Measurements from ENCODE around the gene ACTL9.
"Not testable (repeated sequence)": the region's sequence is repeated elsewhere in the genome, so short reads cannot be mapped to it uniquely, and the experiment has no call there.

The ACTL9 gene

DNA sequence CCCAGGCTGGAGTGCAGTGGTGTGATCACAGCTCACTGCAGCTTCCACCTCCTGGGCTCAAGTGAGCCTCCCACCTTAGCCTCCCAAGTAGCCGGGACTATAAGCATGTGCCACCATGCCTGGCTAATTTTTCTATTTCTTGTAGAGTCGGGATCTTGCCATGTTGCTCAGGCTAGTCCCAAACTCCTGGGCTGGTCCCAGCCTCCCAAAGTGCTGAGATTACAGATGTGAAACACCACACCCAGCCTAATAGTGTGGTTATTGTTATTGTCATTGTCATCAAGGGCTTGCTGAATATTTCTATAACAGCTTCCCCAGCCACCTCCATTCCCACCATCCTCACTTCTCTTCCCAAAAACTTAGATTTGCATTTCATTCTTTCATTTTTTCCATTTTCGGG, 25.7 kb upstream of the ACTL9 start:
- no peak overlapping the region for H3K9ac ChIP-seq
- H3K27ac ChIP-seq = no peak overlapping the region
- H3K4me3 ChIP-seq (ENCODE audit: low read depth, low read length) = no peak overlapping the region
- H3K27me3 ChIP-seq (ENCODE audit: control insufficient read depth, insufficient read depth, low read length) = no peaks in the 10 kb centered on the region
- no peaks in the 10 kb centered on the region for H3K79me2 ChIP-seq
- H3K4me2 ChIP-seq (ENCODE audit: low read length) = no peak overlapping the region
- no peak for TF ChIP-seq CTCF (IDR thresholded peaks at IDR 0.05)
- no peaks in the 10 kb centered on the region for H3K36me3 ChIP-seq (ENCODE audit: control insufficient read depth, insufficient read depth, low read length)
- no peaks in the 10 kb centered on the region for H3K4me1 ChIP-seq
- H2AFZ ChIP-seq = no peak overlapping the region
- no peaks in the 10 kb centered on the region for H3K9me3 ChIP-seq (ENCODE audit: control insufficient read depth, low read length)

DNA sequence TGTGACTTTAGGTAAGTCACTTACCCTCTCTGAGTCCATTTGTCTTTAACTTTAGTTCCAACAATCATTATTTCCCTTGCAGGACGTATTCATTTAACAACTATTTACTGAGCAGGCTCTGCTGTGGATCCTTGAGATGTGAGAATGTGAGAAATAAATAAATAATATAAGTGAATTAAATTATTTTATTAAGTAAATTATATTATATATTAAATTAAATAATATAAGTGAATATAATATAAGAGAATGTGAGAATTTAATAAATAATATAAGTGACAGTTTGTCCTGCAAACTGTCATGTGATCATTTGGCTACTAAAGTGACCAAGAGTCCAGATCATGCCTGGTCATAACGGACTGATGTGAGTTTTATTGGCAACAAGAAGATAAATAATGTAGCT, 23.4 kb upstream of the ACTL9 start:
- H3K79me2 ChIP-seq = no peaks in the 10 kb centered on the region
- no peaks in the 10 kb centered on the region for H3K9me3 ChIP-seq (ENCODE audit: control insufficient read depth, low read length)
- H3K27ac ChIP-seq = no peak overlapping the region
- no peak overlapping the region for H3K9ac ChIP-seq
- TF ChIP-seq CTCF (IDR thresholded peaks at IDR 0.05) = no peak
- no peaks in the 10 kb centered on the region for H3K36me3 ChIP-seq (ENCODE audit: control insufficient read depth, insufficient read depth, low read length)
- H3K4me2 ChIP-seq (ENCODE audit: low read length) = no peak overlapping the region
- no peaks in the 10 kb centered on the region for H3K27me3 ChIP-seq (ENCODE audit: control insufficient read depth, insufficient read depth, low read length)
- no peak overlapping the region for H2AFZ ChIP-seq
- no peaks in the 10 kb centered on the region for H3K4me1 ChIP-seq
- H3K4me3 ChIP-seq (ENCODE audit: low read depth, low read length) = no peak overlapping the region

DNA sequence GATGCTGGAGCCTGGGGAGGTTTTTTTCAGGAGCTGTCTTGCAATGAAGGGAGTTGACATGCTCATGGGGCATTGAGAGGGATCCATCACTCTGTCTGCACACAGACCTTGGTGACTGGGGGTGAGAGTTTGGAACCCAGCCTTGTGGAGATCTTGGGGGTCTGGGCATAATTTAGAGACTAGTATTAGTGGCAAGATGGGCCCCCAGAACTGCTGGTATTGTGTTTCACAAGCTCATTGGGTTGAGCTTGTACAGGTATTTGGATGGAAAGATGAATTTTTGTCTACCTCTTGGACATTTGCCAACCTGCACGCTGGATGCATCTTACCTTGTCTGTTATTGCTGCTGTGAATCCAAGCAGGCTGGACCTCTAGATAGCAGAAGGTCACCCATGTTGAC, 22.7 kb upstream of the ACTL9 start, which contains the start of gene OR2Z1:
Gene OR2Z1, plus strand, starts transcription at position 301 of the 400 bp plus-strand sequence. CDS start 9,395 bp downstream, outside the sequence.
- no peaks in the 10 kb centered on the region for H3K79me2 ChIP-seq
- no peaks in the 10 kb centered on the region for H3K4me1 ChIP-seq
- no peak within 1 kb of the TSS for H3K4me3 ChIP-seq (ENCODE audit: low read depth, low read length)
- no peak within 1 kb of the TSS for H3K27ac ChIP-seq
- no peak within 1 kb of the TSS for H2AFZ ChIP-seq
- H3K9ac ChIP-seq = no peak within 1 kb of the TSS
- no peak for TF ChIP-seq CTCF (IDR thresholded peaks at IDR 0.05)
- no peak within 1 kb of the TSS for H3K4me2 ChIP-seq (ENCODE audit: low read length)
- no peaks in the 10 kb centered on the region for H3K36me3 ChIP-seq (ENCODE audit: control insufficient read depth, insufficient read depth, low read length)
- H3K9me3 ChIP-seq (ENCODE audit: control insufficient read depth, low read length) = no peaks in the 10 kb centered on the region
- no peaks in the 10 kb centered on the region for H3K27me3 ChIP-seq (ENCODE audit: control insufficient read depth, insufficient read depth, low read length)

DNA sequence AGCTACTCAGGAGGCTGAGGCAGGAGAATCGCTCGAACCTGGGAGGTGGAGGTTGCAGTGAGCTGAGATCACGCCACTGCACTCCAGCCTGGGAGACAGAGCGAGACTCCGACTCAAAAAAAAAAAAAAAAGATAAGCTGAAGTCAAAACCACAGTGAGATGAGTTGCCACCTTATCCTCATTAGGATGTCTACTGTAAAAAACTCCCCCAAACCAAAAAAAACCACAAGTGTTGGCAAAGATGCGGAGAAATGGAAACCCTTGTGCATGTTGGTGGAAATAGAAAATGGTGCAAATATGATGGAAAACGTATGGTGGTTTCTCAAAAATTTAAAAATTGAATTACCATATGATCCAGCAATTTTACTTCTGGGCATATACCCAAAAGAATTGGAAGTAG, 11.7 kb upstream of the ACTL9 start:
- not testable (repeated sequence) for H3K9ac ChIP-seq; H3K36me3 ChIP-seq (ENCODE audit: control insufficient read depth, insufficient read depth, low read length); H3K4me1 ChIP-seq; H3K9me3 ChIP-seq (ENCODE audit: control insufficient read depth, low read length); H3K79me2 ChIP-seq; H2AFZ ChIP-seq; H3K27me3 ChIP-seq (ENCODE audit: control insufficient read depth, insufficient read depth, low read length); H3K4me2 ChIP-seq (ENCODE audit: low read length); H3K4me3 ChIP-seq (ENCODE audit: low read depth, low read length); H3K27ac ChIP-seq

DNA sequence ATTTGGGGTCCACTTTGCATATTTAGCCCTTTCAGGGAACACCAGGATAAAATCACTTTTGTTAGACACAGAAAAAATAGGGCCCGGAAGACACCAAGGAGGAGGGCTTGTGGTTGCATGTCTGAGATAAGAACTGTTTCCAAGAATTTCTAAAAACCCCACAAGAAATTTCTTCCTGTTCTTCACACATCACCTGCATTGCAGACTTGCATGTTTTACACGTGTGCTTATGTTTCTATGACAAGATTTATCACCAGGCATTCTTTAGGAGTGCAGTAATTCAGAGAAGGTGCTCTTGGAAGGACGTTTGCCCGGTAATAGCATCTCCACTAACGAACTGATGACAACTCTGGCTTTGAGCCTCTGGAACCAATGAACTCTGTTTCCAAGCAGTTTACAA, 7.1 kb upstream of the ACTL9 start:
- Histone ChIP-seq H3K27ac (no peak overlapping the region), H3K9ac (no peak overlapping the region)

DNA sequence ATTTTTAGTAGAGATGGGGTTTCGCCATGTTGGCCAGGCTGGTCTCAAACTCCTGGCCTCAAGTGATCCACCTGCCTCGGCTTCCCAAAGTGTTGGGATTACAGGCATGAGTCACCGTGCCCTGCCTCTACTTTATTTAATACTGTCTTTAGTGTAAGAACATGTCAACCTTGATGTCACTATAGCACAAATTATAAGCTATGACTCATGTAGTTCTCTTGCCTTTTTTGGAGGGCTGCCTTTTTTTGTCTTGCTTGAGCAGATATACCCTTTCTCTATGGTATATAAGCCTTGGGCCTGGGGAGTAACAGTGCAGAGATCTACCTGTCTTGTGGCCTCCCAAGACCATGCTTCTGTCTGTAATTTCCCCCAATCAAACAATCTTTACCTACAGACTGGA, 6.7 kb upstream of the ACTL9 start:
- not testable (repeated sequence) for H3K9ac ChIP-seq; H3K27ac ChIP-seq; H3K4me2 ChIP-seq (ENCODE audit: low read length); H3K79me2 ChIP-seq; H3K27me3 ChIP-seq (ENCODE audit: control insufficient read depth, insufficient read depth, low read length); H3K4me1 ChIP-seq; H3K36me3 ChIP-seq (ENCODE audit: control insufficient read depth, insufficient read depth, low read length); H2AFZ ChIP-seq; H3K4me3 ChIP-seq (ENCODE audit: low read depth, low read length); H3K9me3 ChIP-seq (ENCODE audit: control insufficient read depth, low read length)

More for the DNA sequence above, 7.1 kb upstream of the ACTL9 start:
- no peak for TF ChIP-seq CTCF (IDR thresholded peaks at IDR 0.05)
- Histone ChIP-seq H3K4me2 (ENCODE audit: low read length) (no peak overlapping the region), H3K4me3 (ENCODE audit: low read depth, low read length) (no peak overlapping the region), H3K79me2 (no peaks in the 10 kb centered on the region), H3K9me3 (ENCODE audit: control insufficient read depth, low read length) (no peaks in the 10 kb centered on the region), H3K36me3 (ENCODE audit: control insufficient read depth, insufficient read depth, low read length) (no peaks in the 10 kb centered on the region), H3K4me1 (no peaks in the 10 kb centered on the region), H2AFZ (no peak overlapping the region), H3K27me3 (ENCODE audit: control insufficient read depth, insufficient read depth, low read length) (no peaks in the 10 kb centered on the region)
